Liver (tissue), 9 donors: ENCODE measurements around the gene ZSCAN12. TPM values are rescaled to one million over a fixed set of nuclear protein-coding genes. Genes with fewer than 3 reads are reported as not detected.

Source experiments
- DNase-seq: peaks from one replicate; pipeline ENCODE4 v3.0.0-alpha.2; 2017; ENCODE audit warnings: low spot score
- H3K27ac ChIP-seq, 2 donors: one replicate each; pipeline ENCODE4 v1.7.0; 2013; ENCODE audit warnings: inconsistent platforms in 2 of 2, low read length in 2 of 2, control low read depth in 1 of 2, low read depth in 1 of 2, mild to moderate bottlenecking in 1 of 2
- H3K27me3 ChIP-seq, 4 donors: one replicate each; pipeline versions ENCODE4 v1.6.1 to v1.7.0; 2013; ENCODE audit warnings: low read length in 3 of 4, inconsistent platforms in 1 of 4, mild to moderate bottlenecking in 1 of 4, moderate library complexity in 1 of 4; ENCODE audit not compliant: control insufficient read depth in 4 of 4, insufficient read depth in 4 of 4
- H3K36me3 ChIP-seq, 4 donors: one replicate each; pipeline versions ENCODE4 v1.6.1 to v1.7.0; 2013; ENCODE audit warnings: low read length in 3 of 4, mild to moderate bottlenecking in 3 of 4, low read depth in 1 of 4, moderate library complexity in 1 of 4; ENCODE audit not compliant: control insufficient read depth in 4 of 4, insufficient read depth in 3 of 4
- H3K4me1 ChIP-seq, 4 donors: one replicate each; pipeline versions ENCODE4 v1.6.1 to v1.7.0; 2013; ENCODE audit warnings: low read length in 3 of 4, mild to moderate bottlenecking in 3 of 4, moderate library complexity in 1 of 4; ENCODE audit not compliant: control insufficient read depth in 4 of 4, insufficient read depth in 4 of 4
- H3K4me3 ChIP-seq, 3 donors: one replicate each; pipeline versions ENCODE4 v1.6.1 to v1.7.0; 2013; ENCODE audit warnings: low read length in 3 of 3, control low read depth in 1 of 3, low read depth in 1 of 3, mild to moderate bottlenecking in 1 of 3
- H3K9ac ChIP-seq, 2 donors: one replicate each; pipeline ENCODE4 v1.7.0; 2013; ENCODE audit warnings: low read length in 2 of 2, mild to moderate bottlenecking in 2 of 2, moderate library complexity in 2 of 2, control low read depth in 1 of 2, low read depth in 1 of 2
- H3K9me3 ChIP-seq, 4 donors: one replicate each; pipeline versions ENCODE4 v1.6.1 to v1.7.0; 2013; ENCODE audit warnings: low read length in 3 of 4; ENCODE audit not compliant: control insufficient read depth in 4 of 4
- EGR1 ChIP-seq, 2 donors: IDR thresholded peaks; 2 replicates each; pipeline ENCODE4 v1.6.1; 2016 to 2018; ENCODE audit warnings: antibody characterized with exemption in 2 of 2, low read depth in 2 of 2
- FOXA1 ChIP-seq: IDR thresholded peaks from 2 replicates; pipeline ENCODE4 v1.6.1; 2016; ENCODE audit warnings: antibody characterized with exemption
- FOXA2 ChIP-seq: IDR thresholded peaks from 2 replicates; pipeline ENCODE4 v1.6.1; 2016; ENCODE audit warnings: antibody characterized with exemption
- GABPA ChIP-seq, 2 donors: IDR thresholded peaks in 1 of 2; conservative IDR thresholded peaks in 1 of 2; 2 replicates each; pipeline ENCODE4 v1.6.1; 2016; ENCODE audit warnings: antibody characterized with exemption in 2 of 2, mild to moderate bottlenecking in 1 of 2, moderate library complexity in 1 of 2
- HNF4A ChIP-seq, 2 donors: conservative IDR thresholded peaks; 2 replicates each; pipeline ENCODE4 v1.6.1; 2016; ENCODE audit warnings: antibody characterized with exemption in 2 of 2, mild to moderate bottlenecking in 2 of 2
- JUND ChIP-seq, 2 donors: IDR thresholded peaks; 2 replicates each; pipeline ENCODE4 v1.6.1; 2016; ENCODE audit warnings: antibody characterized with exemption in 2 of 2
- RAD21 ChIP-seq, 2 donors: IDR thresholded peaks; 2 replicates each; pipeline ENCODE4 v1.6.1; 2016; ENCODE audit warnings: antibody characterized with exemption in 2 of 2, mild to moderate bottlenecking in 2 of 2
- RXRA ChIP-seq, 2 donors: IDR thresholded peaks; 2 replicates each; pipeline ENCODE4 v1.6.1; 2017 to 2018; ENCODE audit warnings: antibody characterized with exemption in 2 of 2, mild to moderate bottlenecking in 1 of 2
- SP1 ChIP-seq: IDR thresholded peaks from 2 replicates; pipeline ENCODE4 v1.6.1; 2018; ENCODE audit warnings: antibody characterized with exemption, mild to moderate bottlenecking
- YY1 ChIP-seq: IDR thresholded peaks from 2 replicates; pipeline ENCODE4 v1.6.1; 2016; ENCODE audit warnings: antibody characterized with exemption, mild to moderate bottlenecking
- WGBS: extraction: QIAGEN DNeasy Blood & Tissue Kit; methylation state at CpG from one replicate; pipeline ENCODE4 v1.1.7; 2013; 5-methylcytosine and 5-hydroxymethylcytosine counted together
- polyA plus RNA-seq, 2 donors: library from polyadenylated mRNA; stranded (reverse) in 1 of 2; unstranded in 1 of 2; fragments of 200-250 nt in 1 of 2; fragments of >200 nt in 1 of 2; fragmentation: Nextera tagmentation in 1 of 2; extraction: Ambion mirVana in 1 of 2; gene quantifications; one replicate each; pipeline versions ENCODE4 v1.2.1 to v1.2.3, GENCODE V29; 2013 to 2015
- total RNA-seq, 2 donors: library from RNA; depleted of rRNA; stranded (reverse); fragments of >200 nt; gene quantifications; one replicate each; pipeline ENCODE4 v1.2.3, GENCODE V29; 2014
- TF ChIP-seq, protein P1 (sequence below): IDR thresholded peaks from 2 replicates; pipeline ENCODE4 v1.6.1; 2016; ENCODE audit warnings: antibody characterized with exemption
- TF ChIP-seq, protein P2 (sequence below): IDR thresholded peaks from 2 replicates; pipeline ENCODE4 v1.6.1; 2016; ENCODE audit warnings: antibody characterized with exemption
- TF ChIP-seq, protein P3 (sequence below): IDR thresholded peaks from 2 replicates; pipeline ENCODE4 v1.6.1; 2016; ENCODE audit warnings: antibody characterized with exemption
- TF ChIP-seq, protein P4 (sequence below): fragments of 150-350 bp; IDR thresholded peaks from 2 replicates; pipeline ENCODE4 v1.5.1; 2017; ENCODE audit warnings: improper control_type of control experiment, low read depth, low read length; ENCODE audit not compliant: missing input control
- donor health status: healthy.
- donor health status: healthy.
- donor health status: healthy.
- donor health status: healthy.
- donor health status: healthy.

ZSCAN12 gene
- total and polyA plus RNA-seq, 4 donors, result 0.46 to 3.9 (median 2.0) TPM

DNA sequence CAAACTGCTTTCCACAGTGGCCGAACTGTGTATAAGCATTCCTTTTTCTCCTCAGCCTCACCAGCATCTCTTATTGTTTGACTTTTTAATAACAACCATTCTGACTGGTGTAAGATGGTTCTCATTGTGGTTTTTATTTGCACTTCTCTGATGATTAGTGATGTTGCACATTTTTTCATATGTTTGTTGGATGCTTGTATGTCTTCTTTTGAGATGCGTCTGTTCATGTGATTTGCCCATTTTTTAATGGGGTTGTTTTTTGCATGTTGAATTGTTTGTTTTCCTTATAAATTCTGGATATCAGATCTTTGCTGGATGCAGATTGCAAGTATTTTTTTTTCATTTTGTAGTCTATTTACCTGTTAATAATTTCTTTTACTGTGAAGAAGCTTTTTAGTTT, 11.2 kb upstream of the ZSCAN12 start:
- WGBS, result 90% methylated on average over 2 of the region's 2 CpGs
- no peak for TF ChIP-seq EGR1 (IDR thresholded peaks at IDR 0.05; ENCODE audit: low read depth in 2 of 2)
- no peak for TF ChIP-seq RAD21 (IDR thresholded peaks at IDR 0.05)
- TF ChIP-seq JUND (IDR thresholded peaks at IDR 0.05), result no peak
- no peak for TF ChIP-seq FOXA1
- TF ChIP-seq YY1, result no peak
- TF ChIP-seq, protein P1, sequence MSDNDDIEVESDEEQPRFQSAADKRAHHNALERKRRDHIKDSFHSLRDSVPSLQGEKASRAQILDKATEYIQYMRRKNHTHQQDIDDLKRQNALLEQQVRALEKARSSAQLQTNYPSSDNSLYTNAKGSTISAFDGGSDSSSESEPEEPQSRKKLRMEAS, result no peak
- no peak for TF ChIP-seq HNF4A (conservative IDR thresholded peaks at IDR 0.05)
- TF ChIP-seq, protein P2, sequence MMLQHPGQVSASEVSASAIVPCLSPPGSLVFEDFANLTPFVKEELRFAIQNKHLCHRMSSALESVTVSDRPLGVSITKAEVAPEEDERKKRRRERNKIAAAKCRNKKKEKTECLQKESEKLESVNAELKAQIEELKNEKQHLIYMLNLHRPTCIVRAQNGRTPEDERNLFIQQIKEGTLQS, result no peak
- TF ChIP-seq, protein P3, sequence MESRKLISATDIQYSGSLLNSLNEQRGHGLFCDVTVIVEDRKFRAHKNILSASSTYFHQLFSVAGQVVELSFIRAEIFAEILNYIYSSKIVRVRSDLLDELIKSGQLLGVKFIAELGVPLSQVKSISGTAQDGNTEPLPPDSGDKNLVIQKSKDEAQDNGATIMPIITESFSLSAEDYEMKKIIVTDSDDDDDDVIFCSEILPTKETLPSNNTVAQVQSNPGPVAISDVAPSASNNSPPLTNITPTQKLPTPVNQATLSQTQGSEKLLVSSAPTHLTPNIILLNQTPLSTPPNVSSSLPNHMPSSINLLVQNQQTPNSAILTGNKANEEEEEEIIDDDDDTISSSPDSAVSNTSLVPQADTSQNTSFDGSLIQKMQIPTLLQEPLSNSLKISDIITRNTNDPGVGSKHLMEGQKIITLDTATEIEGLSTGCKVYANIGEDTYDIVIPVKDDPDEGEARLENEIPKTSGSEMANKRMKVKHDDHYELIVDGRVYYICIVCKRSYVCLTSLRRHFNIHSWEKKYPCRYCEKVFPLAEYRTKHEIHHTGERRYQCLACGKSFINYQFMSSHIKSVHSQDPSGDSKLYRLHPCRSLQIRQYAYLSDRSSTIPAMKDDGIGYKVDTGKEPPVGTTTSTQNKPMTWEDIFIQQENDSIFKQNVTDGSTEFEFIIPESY, result no peak
- no peak for TF ChIP-seq SP1
- no peak for DNase-seq
- Histone ChIP-seq H3K9me3 (no peaks in the 10 kb centered on the region), H3K4me3 (no peak overlapping the region), H3K4me1 (no peaks in the 10 kb centered on the region), H3K27ac (no peak overlapping the region), H3K36me3 (no peaks in the 10 kb centered on the region), H3K27me3 (peaks cover 0 to 4% (median 0%) of the 10 kb centered on the region in 4 donors), H3K9ac (no peak overlapping the region)

DNA sequence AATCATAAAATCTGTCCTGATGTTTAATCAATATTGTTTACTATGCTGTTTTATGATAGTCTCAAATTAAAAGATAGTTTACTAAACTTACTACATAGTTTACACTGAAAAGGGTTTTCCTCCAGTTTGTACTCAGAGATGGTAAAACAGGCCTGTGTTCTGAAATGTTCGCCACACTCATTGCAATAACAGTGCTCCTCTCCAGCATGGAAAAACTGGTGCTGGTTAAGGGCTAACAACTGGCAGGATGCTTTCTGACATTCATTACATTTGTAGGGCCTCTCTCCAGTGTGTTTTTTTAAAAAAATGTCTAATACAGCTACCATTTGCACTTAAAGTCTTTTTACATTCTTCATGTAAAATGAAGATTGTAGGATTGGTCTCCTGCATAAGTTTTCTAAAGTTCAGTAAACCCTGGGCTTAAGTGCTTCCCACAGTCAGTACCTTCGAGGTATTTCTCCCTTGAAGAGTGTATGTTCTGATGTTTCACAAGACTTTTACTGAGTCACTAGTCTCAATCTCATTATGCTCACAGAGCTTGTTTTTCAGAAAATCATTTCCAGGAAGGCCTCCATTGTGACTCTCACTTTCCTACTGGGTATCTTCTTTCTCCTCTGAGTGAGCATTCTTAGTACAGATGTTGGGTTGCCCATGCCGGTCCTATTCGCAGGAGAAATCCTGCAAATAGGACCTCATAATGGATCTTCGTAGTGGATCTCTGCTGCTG, 8.7 kb upstream of the ZSCAN12 start:
- no peak for DNase-seq
- Histone ChIP-seq H3K27me3 (peaks cover 0 to 4% (median 0%) of the 10 kb centered on the region in 4 donors), H3K9ac (no peak overlapping the region), H3K9me3 (no peaks in the 10 kb centered on the region), H3K27ac (no peak overlapping the region), H3K4me1 (no peaks in the 10 kb centered on the region), H3K4me3 (no peak overlapping the region), H3K36me3 (no peaks in the 10 kb centered on the region)
- TF ChIP-seq GABPA (IDR thresholded peaks at IDR 0.05 in 1 of 2, conservative IDR thresholded peaks at IDR 0.05 in 1 of 2), result no peak
- TF ChIP-seq, protein P1, result no peak
- no peak for TF ChIP-seq FOXA2
- no peak for TF ChIP-seq FOXA1
- TF ChIP-seq, protein P3, result no peak
- TF ChIP-seq RXRA (IDR thresholded peaks at IDR 0.05), result no peak
- TF ChIP-seq RAD21 (IDR thresholded peaks at IDR 0.05), result no peak
- TF ChIP-seq, protein P4, sequence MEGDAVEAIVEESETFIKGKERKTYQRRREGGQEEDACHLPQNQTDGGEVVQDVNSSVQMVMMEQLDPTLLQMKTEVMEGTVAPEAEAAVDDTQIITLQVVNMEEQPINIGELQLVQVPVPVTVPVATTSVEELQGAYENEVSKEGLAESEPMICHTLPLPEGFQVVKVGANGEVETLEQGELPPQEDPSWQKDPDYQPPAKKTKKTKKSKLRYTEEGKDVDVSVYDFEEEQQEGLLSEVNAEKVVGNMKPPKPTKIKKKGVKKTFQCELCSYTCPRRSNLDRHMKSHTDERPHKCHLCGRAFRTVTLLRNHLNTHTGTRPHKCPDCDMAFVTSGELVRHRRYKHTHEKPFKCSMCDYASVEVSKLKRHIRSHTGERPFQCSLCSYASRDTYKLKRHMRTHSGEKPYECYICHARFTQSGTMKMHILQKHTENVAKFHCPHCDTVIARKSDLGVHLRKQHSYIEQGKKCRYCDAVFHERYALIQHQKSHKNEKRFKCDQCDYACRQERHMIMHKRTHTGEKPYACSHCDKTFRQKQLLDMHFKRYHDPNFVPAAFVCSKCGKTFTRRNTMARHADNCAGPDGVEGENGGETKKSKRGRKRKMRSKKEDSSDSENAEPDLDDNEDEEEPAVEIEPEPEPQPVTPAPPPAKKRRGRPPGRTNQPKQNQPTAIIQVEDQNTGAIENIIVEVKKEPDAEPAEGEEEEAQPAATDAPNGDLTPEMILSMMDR, result no peak
- WGBS, result 85% methylated on average over 5 of the region's 5 CpGs
